OCI-LY7 (cell line): Measurements from ENCODE around the gene MAPK12. TPM values are rescaled to one million over a fixed set of nuclear protein-coding genes. Genes with fewer than 3 reads are reported as not detected.

Source experiments
- BruUV-seq: library from RNA; stranded (reverse); fragments of 400-500 nt; replicated peaks from 2 replicates; lab custom pipeline; 2021; lab: Mats Ljungman, UMichigan
- CTCF ChIA-PET: fragments of 300-600 bp; sonication (Branson Sonifier 250); formaldehyde crosslinking; loops from one replicate; lab custom pipeline; 2022; ENCODE audit warnings: antibody characterized with exemption; ENCODE audit not compliant: unreplicated experiment; lab: Charles Lee
- POLR2A ChIA-PET: fragments of 300-600 bp; sonication (Branson Sonifier 250); formaldehyde crosslinking; loops from one replicate; lab custom pipeline; 2022; ENCODE audit warnings: antibody characterized with exemption; lab: Charles Lee
- DNase-seq: peaks from one replicate; pipeline ENCODE4 v3.0.0-alpha.2; 2015; ENCODE audit warnings: low spot score
- H2AFZ ChIP-seq: fragments of 200-600 bp; sonication (generic), shearing (Covaris generic); 2 replicates; pipeline ENCODE4 v1.6.1; 2014; ENCODE audit warnings: mild to moderate bottlenecking, antibody characterized with exemption, low read length, moderate library complexity
- H3K27ac ChIP-seq: fragments of 200-600 bp; sonication (generic); 2 replicates; pipeline ENCODE4 v1.5.1; 2014; ENCODE audit warnings: mixed run types, low read depth, mild to moderate bottlenecking, moderate library complexity, low read length, inconsistent platforms; ENCODE audit not compliant: poor library complexity, severe bottlenecking
- H3K36me3 ChIP-seq: fragments of 200-600 bp; sonication (generic); 2 replicates; pipeline ENCODE4 v1.6.1; 2014; ENCODE audit warnings: mild to moderate bottlenecking, antibody characterized with exemption, low read length, moderate library complexity, mixed read lengths; ENCODE audit not compliant: insufficient read depth
- H3K4me1 ChIP-seq: fragments of 200-600 bp; sonication (generic); 2 replicates; pipeline ENCODE4 v1.5.1; 2014; ENCODE audit warnings: mild to moderate bottlenecking, low read length; ENCODE audit not compliant: insufficient read depth, poor library complexity, severe bottlenecking
- H3K4me2 ChIP-seq: fragments of 200-600 bp; sonication (generic); 2 replicates; pipeline ENCODE4 v1.6.1; 2014; ENCODE audit warnings: mild to moderate bottlenecking, low read length
- H3K4me3 ChIP-seq: fragments of 200-600 bp; sonication (generic); 2 replicates; pipeline ENCODE4 v1.5.1; 2014; ENCODE audit warnings: mild to moderate bottlenecking, low read depth, low read length; ENCODE audit not compliant: poor library complexity, severe bottlenecking
- H3K79me2 ChIP-seq: fragments of 200-600 bp; sonication (generic); 2 replicates; pipeline ENCODE4 v1.6.1; 2016; ENCODE audit warnings: low read depth, mild to moderate bottlenecking, low read length, moderate library complexity, mixed read lengths; ENCODE audit not compliant: insufficient read depth
- H3K9me2 ChIP-seq: fragments of 200-600 bp; sonication (generic); 2 replicates; pipeline ENCODE4 v1.6.1; 2016; ENCODE audit warnings: mild to moderate bottlenecking, low read length, mixed read lengths; ENCODE audit not compliant: insufficient read depth
- H3K9me3 ChIP-seq: fragments of 200-600 bp; sonication (generic); 2 replicates; pipeline ENCODE4 v1.6.1; 2014; ENCODE audit warnings: mild to moderate bottlenecking, mixed run types, low read length, mixed read lengths
- H4K20me1 ChIP-seq: fragments of 200-600 bp; sonication (generic); 2 replicates; pipeline ENCODE4 v1.6.1; 2014; ENCODE audit warnings: mild to moderate bottlenecking, antibody characterized with exemption, low read length, moderate library complexity, mixed read lengths; ENCODE audit not compliant: insufficient read depth
- CTCF ChIP-seq: fragments of 200-600 bp; sonication (generic); conservative IDR thresholded peaks from 2 replicates; pipeline ENCODE4 v1.5.1; 2014; ENCODE audit warnings: mild to moderate bottlenecking, antibody characterized with exemption, low read length, moderate library complexity, mixed read lengths
- EZH2phosphoT487 ChIP-seq: fragments of 200-600 bp; sonication (generic); IDR thresholded peaks from 2 replicates; pipeline ENCODE4 v1.6.1; 2018; ENCODE audit warnings: low read depth, borderline replicate concordance, mild to moderate bottlenecking, mixed run types, antibody characterized with exemption, low read length, moderate library complexity, mixed read lengths
- intact Hi-C: fragments of 100-400 bp; cut with micrococcal nuclease; formaldehyde crosslinking; loops from one replicate; pipeline ENCODE4 v1.10.0; 2022; ENCODE audit not compliant: unreplicated experiment
- total RNA-seq, 2 experiments: library from RNA; depleted of rRNA in 1 of 2; stranded (reverse); fragments of >200 nt in 1 of 2; shearing (Covaris generic) in 1 of 2; gene quantifications; 2 replicates each; pipeline ENCODE4 v1.2.3, GENCODE V29; 2014 to 2022

Gene MAPK12
- total RNA-seq, 2 experiments from 2014 or later: 84.9 to 93.6 TPM

DNA sequence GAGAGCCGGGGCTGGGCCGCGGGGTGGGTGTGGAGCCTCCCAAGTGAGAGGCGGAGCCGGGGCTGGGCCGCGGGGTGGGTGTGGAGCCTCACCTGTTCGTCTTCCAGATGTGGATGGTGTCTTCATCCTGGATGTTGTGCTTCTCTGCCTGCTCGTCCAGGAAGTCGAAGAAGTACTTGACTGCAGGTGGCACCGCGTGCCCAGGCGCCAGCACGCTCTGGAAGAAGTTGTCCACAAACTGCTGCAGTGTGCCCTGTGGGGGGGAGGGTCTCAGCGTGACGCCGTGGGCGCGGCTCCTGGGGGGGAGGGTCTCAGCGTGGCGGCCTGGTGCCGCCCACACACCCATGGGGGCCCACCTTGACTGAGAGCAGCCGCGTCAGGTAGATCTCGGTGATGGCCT, 16.3 kb upstream of the MAPK12 start:
- intact Hi-C loops: loop anchor here (2.0 kb wide), 2 partner anchors 41 to 49 kb away; partner anchors contain the start of gene DENND6B
- Histone ChIP-seq H3K9me3 (peaks cover 5% of the 10 kb centered on the region; the same call in 1 of the 2 replicates), H3K27ac (no peak overlapping the region), H3K4me3 (no peak overlapping the region), H3K79me2 (no peaks in the 10 kb centered on the region), H3K36me3 (peaks cover 16% of the 10 kb centered on the region; the same call in 1 of the 2 replicates), H4K20me1 (no peaks in the 10 kb centered on the region), H3K4me2 (no peak overlapping the region), H2AFZ (no peak overlapping the region), H3K9me2 (no peaks in the 10 kb centered on the region), H3K4me1 (peaks cover 9% of the 10 kb centered on the region)
- CTCF ChIA-PET: no interaction called here
- no peak for DNase-seq
- TF ChIP-seq EZH2phosphoT487 (no peak), CTCF (no peak)
- no TSS peak for BruUV-seq
- POLR2A ChIA-PET: no interaction called here

DNA sequence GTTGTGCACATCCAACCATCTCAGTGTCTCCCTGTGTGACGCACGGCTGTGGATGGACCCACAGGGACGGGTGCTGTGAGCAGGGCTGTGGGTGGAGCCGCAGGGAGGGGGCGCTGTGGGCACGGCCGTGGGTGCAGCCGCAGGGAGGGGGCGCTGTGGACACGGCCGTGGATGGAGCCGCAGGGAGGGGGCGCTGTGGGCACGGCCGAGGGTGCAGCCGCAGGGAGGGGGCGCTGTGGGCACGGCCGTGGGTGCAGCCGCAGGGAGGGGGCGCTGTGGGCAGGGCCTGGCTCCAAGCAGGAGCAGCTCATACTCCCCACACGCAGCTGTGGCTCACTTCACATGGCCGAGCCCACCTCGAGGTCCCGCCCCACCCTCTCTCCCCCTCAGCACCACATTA, 14.7 kb upstream of the MAPK12 start:
- no peak overlapping the region for H3K4me2 ChIP-seq
- no peaks in the 10 kb centered on the region for H3K79me2 ChIP-seq
- H3K9me3 ChIP-seq: peaks cover 5% of the 10 kb centered on the region; the same call in 1 of the 2 replicates
- TF ChIP-seq CTCF: peak; percentile 94
- no peak for TF ChIP-seq EZH2phosphoT487
- H2AFZ ChIP-seq: no peak overlapping the region
- H3K27ac ChIP-seq: peak overlapping the region; percentile 40
- H4K20me1 ChIP-seq: no peaks in the 10 kb centered on the region
- DNase-seq: peak; percentile 86
- ChIA-PET CTCF (interaction anchor here (0.6 to 1.5 kb wide), 13 partner anchors 12 to 150 kb away, joined by 3 to 20 read pairs (median 6); partner anchors contain the start of gene TUBGCP6), POLR2A (interaction anchor here (0.5 to 1.1 kb wide), 6 partner anchors 8 to 416 kb away, joined by 3 to 5 read pairs (median 4); no protein-coding TSS in a partner anchor)
- peaks cover 16% of the 10 kb centered on the region; the same call in 1 of the 2 replicates for H3K36me3 ChIP-seq
- no peaks in the 10 kb centered on the region for H3K9me2 ChIP-seq
- intact Hi-C loops: loop anchor here (1.0 to 2.0 kb wide), 3 partner anchors 43 to 66 kb away; partner anchors contain the start of gene DENND6B
- H3K4me1 ChIP-seq: peaks cover 16% of the 10 kb centered on the region
- H3K4me3 ChIP-seq: no peak overlapping the region
- no TSS peak for BruUV-seq
